HL-60/S4 (cell line): ENCODE results near the gene STIP1.

ENCODE experiments used
- in situ Hi-C: fragments of 300-500 bp; cut with MboI; formaldehyde crosslinking; loops from 2 replicates; pipeline ENCODE4 v1.14.3; 2022; ENCODE audit warnings: low sequenced_read_pairs

The STIP1 gene

GRCh38 chr11:64186492-64187165 lies 658 bp downstream of the STIP1 start:
- in situ Hi-C loops, result no loop called here

- in situ Hi-C loops, result no loop called here
These were observed 6.5 kb downstream of the STIP1 start for GRCh38 chr11:64192434-64192833.

DNA sequence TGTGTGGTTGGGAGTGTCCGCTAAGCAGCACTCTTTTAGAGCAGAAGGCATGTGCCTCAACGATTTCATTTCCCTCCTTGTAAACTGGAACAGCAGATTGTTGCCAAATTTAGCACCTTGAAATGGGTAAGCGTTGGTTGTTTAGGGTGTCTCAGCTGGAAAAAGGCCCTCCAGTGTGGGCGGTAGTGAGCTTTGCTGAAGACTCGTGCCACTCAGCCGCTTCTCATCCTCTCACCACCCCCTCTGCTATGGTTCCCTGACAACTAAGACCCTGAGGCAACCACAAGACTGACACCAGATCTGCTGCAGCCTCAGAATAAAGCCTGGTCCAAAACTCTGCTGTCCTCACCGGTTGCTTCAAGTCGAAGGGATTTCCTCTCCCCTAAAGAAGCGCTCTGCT lies 10.7 kb downstream of the STIP1 start:
- in situ Hi-C loops, result no loop called here

- in situ Hi-C loops, result no loop called here
These were observed 12.5 kb downstream of the STIP1 start for GRCh38 chr11:64198511-64198910.

GRCh38 chr11:64201543-64201942 lies 15.6 kb downstream of the STIP1 start:
- in situ Hi-C loops, result no loop called here

DNA sequence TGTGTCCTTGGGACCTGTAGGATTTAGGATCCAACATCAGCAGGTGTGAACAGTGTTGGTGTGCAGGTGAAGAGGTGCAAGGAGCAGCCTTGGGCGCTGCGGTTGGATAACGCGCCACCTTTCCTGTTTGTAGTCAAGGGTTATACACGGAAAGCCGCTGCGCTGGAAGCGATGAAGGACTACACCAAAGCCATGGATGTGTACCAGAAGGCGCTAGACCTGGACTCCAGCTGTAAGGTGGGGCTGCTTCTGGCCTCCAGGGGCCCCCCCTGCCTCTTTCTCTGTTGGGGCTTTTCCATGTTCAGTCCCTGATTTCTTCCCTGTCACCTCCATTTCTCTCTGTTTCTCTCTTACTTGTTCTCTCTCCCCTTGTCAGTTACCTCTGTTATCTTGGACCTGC lies 17.0 kb downstream of the STIP1 start:
- in situ Hi-C loops, result no loop called here

GRCh38 chr11:64203421-64204079 lies 17.6 kb downstream of the STIP1 start:
- in situ Hi-C loops, result no loop called here

DNA sequence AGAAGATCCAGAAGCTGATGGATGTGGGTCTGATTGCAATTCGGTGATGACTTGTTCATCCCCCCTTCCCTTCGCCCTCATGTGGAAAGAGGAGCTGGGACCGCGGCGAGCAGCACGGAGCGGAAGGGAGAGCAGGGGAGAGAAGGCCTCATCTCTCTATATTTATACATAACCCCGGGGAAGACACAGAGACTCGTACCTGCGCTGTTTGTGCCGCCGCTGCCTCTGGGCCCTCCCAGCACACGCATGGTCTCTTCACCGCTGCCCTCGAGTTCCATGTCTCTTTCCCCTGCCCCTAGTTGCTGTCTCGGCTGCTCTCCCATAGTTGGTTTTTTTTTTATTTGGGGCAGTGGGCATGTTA lies 18.1 kb downstream of the STIP1 start:
- in situ Hi-C loops, result no loop called here

GRCh38 chr11:64204464-64204989 lies 18.6 kb downstream of the STIP1 start:
- in situ Hi-C loops, result no loop called here

- in situ Hi-C loops, result no loop called here
These were observed 20.7 kb downstream of the STIP1 start, which contains the start of gene FERMT3 for GRCh38 chr11:64206457-64207255. FERMT3 (plus strand) TSS chr11:64206721; CDS start chr11:64207365, 644 bp downstream.

- in situ Hi-C loops, result no loop called here
These were observed 21.5 kb downstream of the STIP1 start for GRCh38 chr11:64207256-64208085.

GRCh38 chr11:64208086-64208795 lies 22.3 kb downstream of the STIP1 start:
- in situ Hi-C loops, result no loop called here

GRCh38 chr11:64208796-64209562 lies 23.0 kb downstream of the STIP1 start:
- in situ Hi-C loops, result no loop called here

DNA sequence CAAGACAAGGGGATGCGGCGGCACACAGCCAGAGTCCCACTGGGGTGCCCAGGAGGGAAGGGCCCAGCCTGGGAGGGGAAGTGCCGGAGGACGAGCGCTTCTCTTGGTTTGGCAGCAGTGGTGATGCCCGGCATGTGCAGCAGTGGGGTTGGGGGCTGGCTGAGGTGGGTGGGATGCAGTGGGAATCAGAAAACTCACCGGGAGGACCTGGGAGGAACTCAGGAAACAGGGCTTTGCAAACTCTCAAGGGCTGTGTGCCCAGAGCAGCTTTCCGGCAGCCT lies 23.5 kb downstream of the STIP1 start:
- in situ Hi-C loops, result no loop called here

GRCh38 chr11:64210301-64211020 lies 24.5 kb downstream of the STIP1 start:
- in situ Hi-C loops, result no loop called here

- in situ Hi-C loops, result no loop called here
These were observed 25.4 kb downstream of the STIP1 start for GRCh38 chr11:64211181-64211872.

DNA sequence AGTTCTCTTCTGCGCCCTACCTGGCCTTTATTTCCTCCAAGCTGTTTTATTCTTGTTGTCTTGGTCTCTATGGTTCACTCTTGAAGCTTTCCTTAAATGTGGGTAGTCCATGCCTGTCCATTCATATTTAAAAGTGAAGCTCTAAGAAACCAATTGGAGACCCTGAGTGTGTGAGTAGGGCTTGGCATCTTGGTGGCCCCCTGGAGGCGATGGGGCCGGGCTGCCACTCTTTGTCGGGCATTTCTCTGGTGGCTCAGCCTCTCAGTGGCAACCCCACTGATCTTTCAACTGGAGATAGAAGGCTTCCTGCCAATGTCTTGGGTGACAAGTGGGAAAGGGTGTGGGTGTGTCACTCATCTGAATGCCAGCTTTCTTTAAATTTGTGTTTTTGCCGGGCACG lies 30.9 kb downstream of the STIP1 start:
- in situ Hi-C loops, result no loop called here

DNA sequence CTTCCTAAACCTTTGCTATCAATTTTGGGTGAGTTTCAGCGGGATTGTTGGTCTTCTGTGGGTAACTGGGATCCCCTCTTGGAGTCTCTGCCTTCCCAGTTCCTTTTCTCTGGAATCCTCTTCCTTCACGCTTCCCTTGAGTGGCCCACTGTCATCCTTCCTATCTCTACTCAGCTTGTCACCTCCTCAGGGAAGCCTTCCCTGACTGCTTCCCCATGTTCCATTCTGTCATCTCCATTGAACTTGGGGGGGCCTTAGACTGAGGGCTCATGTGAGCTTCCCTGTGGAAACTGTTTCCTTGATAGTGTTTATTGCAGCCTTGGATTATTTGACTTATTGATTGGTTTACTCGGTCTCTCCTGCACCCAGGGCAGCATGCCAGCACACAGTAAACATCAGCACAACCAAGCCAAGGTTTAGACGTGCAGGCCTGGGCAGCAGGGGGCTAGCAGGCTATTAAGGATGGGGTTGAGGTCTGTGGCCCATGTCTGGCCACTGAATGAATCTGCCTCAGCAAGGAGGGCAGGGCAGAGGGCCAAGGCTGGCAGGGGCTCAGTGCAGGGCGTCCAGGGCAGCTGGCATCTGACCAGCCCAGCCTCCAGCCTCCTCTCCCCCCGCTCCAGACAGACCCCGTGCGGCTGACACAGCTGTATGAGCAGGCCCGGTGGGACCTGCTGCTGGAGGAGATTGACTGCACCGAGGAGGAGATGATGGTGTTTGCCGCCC lies 32.8 kb downstream of the STIP1 start:
- in situ Hi-C loops, result no loop called here
